Measurements from ENCODE around the gene CFAP58.

DNA sequence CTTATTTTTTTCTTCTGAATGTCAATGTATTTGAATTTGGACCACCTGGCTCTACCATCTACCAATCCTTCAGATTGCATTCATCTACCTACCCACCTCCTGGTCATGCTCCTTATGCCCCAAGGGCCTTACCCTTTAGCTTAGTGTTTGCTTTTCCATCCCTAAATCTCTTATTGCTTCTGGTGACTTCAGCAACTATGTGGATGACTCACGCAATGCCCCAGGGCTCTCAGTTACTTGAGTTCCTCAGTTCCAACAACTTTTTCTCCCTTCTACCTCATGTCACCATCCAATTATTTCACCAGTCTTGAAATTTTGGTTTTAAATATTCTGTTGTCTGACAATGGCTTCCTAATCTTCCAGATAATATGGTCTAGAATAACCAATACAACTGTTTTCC, 118.9 kb downstream of the CFAP58 start:
- no peak for TF ChIP-seq CTCF (IDR thresholded peaks at IDR 0.05)
- TF ChIP-seq ZFX (IDR thresholded peaks at IDR 0.05; ENCODE audit: borderline replicate concordance), result no peak
